GM18520 (cell line): Measurements from ENCODE around the gene SNRNP200.

Experiments used
- ATAC-seq: cut with Tn5 transposase; IDR thresholded peaks from one replicate; pipeline ENCODE4 v1.9.1; 2021; ENCODE audit not compliant: unreplicated experiment

The SNRNP200 gene

DNA sequence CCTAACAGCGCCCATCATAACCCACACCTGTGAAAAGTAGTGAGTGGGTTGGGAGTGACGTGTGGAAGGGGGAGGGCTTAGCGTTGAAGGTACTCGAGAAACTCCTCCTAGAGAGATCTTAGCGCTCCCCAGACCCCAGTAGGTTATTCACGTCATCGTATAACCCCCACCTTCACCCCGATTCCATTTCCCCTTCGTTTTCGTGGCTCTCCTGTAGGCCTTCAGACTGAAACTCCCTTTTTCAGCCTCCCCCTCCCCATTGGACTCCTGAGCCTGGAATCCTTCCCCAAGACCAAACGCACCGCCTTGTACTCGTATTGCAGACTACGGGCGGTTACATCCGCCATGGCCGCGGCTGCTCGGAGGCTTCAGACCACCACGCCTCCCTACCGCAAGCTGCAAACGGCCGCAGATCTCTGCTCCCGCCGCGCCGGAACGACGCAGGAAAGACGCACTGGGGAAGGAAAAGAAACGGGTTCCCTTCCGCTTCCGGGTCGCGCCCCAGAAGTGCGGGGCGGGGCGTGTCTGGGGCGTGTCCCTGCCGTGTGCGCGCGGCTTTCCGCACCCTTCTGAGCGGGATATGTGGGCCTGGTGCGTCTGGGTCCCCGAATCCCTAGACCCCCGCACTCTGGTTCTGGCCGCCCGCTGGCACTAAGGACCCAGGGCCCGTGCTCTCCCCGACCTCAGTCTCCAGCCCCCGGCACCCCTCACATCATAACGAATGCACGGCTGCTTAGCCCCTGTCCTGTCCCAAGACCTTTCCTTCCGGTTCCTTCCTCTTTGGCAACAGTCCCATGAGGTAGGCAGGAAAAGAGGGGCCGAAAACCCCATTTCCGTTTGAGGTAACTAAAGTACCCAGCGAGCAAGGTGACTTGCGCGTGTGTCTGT, at the start of gene SNRNP200:
Gene SNRNP200, minus strand, starts transcription at position 456 of the 888 bp plus-strand sequence. Its CDS starts 109 bp downstream, at position 347.
- ATAC-seq: peak; percentile 84

DNA sequence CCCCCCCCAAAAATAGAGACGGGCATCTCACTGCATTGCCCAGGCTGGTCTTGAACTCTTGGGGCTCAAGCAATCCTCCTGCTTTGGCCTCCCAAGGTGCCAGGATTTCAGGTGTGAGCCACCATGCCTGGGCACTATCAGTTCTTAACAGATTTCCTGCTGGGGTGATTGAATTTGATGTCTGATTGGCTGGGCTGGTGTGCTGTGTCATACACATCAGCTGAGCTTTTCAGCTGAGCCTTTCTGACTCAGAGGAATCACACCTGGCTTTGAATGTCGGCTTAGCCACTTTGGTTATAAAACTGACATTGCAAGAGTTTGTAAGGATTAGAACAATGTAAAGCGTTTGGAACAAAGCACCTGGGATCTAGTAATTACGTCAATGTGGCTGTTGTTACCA, 49.1 kb upstream of the SNRNP200 start:
- ATAC-seq: no peak

DNA sequence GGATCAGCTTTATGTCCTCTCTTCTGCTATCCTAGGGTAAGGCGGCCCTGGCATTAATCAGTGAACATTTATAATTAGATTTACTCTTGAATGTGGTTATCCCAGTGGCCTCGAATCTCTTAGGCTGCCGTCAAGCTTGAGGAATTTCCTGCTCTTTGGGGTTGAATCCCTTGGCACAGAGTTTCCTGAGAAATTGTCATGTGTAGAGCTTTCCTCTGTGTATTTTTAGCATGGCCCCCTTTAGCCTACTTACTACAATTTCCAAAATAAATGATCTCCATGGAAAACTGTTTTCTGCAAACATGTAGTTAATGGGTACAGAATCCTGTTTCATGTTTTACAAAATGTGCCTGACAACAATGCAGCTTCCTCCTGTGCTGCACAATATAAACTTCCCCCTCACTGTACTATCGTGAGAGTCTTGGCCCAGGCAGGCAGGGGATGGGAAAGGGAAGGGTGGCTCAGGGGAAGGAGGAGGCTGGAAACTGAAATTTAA, 48.3 kb upstream of the SNRNP200 start:
- ATAC-seq: no peak

DNA sequence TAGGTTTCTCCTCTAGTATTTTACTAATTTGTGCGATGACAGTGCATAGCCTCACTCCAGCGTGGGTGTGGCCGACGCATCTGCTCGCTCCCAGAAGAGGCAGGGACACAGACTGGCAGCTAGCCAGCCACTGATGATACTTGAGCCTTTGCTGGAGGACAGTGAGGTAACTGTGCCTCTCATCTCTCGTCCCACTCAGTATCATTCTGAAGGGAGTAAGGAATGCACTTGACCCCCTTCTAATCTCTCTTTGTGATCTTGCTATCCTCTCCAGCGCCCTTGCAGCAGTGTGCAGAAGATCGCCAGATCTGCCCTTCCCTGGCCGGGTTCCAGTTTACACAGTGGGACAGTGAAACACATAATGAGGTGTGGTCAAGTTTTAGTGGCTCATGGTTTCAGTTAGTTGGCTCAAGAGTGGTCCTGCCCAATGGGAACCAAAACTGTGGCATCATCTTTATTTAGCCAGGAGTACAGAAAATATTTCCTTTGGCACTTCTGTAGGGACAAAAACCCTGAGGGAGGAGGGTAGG, 47.8 kb upstream of the SNRNP200 start:
- no peak for ATAC-seq

DNA sequence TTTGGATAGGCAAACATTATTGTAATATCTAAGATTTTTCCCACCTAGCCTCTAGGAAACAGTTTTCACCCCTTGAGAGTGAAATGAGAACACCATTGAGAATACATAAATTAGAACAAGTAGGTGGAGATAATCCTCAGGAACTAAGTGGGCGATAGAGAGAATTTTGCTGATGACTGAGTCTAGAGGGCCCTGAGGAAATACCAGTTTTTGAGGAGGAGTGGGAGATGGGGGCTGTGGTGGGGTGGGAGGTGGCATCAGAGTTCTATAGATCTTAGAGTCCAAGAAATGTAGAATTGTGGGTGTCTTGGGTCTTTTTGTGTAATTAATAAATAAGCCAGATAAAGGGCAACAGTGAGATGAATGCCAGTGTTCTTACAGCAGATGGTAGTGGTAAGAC, 42.0 kb upstream of the SNRNP200 start:
- no peak for ATAC-seq

DNA sequence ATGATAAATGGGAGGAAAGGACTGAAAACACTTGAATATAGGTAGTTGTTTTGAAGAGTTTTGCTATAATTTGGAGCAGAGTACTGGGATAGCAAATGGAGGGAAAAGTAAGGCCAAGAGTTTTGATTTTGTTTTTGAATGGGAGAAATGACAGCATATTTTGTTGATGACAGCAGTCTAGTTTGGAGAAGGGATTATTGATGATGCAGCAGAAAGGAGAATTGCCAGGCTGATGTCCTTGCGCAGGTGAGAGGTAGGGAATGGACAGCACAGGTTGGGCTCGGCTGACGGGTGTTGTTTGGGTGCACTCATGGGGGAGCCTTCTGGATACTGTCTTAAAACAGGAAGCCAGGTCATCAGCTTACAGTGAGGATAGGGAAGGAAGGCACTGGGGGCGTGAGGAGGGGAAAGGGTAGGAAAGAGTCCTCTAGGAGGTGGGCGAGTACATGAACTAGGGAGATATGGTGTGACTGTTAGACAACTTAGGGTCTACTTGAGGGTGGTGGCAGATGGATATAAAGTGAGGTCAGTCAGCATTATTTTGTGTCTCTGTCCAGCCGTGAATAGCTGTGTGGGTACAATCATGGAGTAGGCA, 40.6 kb upstream of the SNRNP200 start:
- ATAC-seq: no peak

DNA sequence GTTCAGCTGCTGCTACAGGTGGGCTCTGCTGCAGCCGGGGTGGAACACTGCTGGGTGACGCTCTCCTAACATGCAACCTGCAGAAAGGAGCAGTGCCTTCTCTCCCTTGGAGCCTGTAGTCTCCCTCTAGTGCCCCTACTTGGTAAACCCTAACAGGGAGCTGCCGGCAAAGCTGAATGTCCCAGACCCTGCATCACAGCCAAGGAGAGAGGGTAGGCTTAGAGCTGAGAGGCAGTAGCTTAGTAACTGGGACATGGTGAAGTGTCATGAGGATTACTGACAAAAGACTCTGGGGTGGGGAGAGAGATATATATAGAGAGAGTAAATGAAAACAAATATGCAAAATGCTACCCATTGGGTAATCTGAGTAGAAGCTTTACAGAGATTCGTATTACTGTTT, 40.1 kb upstream of the SNRNP200 start:
- ATAC-seq: no peak

DNA sequence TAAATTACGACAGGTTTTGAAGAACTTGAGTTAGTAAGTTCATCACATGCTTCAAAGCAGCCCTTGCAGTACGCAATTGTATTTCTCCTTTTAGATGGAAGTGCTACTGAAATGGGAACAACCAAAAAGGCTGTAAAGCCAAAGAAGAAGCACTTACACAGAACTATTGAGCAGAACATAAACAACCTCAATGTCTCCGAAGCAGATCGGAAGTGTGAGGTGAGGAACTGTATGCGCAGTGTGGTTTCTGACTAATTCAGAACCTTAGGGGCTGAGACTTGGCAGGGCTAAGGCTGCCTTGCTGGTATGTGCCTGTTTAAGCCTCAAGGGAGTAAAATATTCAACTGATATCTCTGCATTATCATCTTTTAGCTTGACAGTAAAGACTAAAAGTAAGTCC, 38.7 kb upstream of the SNRNP200 start:
- ATAC-seq: peak; percentile 83

DNA sequence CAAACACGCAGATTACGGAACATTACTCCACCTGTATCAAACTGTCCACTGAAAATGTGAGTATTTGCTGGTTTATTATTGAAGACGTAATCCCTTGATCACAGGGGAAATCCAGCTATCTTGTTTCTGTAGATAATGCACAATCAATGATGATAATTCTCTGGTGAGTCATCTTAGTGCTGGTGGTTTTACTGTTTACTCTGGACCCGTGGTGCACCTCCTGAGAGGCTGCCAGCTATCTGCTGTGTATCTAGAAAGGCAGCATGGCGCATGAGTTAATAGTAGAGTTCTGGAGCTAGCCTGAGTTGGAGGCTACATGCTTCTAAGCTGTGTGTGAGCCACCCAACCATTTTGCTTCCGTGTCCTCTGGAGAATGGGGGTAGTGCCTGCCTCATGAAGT, 36.7 kb upstream of the SNRNP200 start:
- ATAC-seq: peak; percentile 26

DNA sequence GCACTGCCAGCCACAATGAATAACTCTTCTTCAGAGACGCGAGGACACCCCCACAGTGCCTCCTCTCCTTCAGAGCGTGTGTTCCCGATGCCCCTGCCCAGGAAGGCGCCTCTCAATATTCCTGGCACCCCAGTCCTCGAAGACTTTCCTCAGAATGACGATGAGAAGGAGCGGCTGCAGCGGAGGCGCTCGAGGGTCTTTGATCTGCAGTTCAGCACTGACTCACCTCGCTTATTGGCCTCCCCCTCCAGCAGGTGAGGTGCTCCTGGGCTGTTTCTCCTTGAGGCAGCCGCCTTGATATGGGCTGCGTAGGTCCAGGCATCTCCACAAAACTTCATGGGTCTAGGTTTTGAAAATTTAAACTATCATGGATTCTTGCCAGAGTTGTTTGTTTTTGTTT, 36.3 kb upstream of the SNRNP200 start:
- ATAC-seq: no peak

DNA sequence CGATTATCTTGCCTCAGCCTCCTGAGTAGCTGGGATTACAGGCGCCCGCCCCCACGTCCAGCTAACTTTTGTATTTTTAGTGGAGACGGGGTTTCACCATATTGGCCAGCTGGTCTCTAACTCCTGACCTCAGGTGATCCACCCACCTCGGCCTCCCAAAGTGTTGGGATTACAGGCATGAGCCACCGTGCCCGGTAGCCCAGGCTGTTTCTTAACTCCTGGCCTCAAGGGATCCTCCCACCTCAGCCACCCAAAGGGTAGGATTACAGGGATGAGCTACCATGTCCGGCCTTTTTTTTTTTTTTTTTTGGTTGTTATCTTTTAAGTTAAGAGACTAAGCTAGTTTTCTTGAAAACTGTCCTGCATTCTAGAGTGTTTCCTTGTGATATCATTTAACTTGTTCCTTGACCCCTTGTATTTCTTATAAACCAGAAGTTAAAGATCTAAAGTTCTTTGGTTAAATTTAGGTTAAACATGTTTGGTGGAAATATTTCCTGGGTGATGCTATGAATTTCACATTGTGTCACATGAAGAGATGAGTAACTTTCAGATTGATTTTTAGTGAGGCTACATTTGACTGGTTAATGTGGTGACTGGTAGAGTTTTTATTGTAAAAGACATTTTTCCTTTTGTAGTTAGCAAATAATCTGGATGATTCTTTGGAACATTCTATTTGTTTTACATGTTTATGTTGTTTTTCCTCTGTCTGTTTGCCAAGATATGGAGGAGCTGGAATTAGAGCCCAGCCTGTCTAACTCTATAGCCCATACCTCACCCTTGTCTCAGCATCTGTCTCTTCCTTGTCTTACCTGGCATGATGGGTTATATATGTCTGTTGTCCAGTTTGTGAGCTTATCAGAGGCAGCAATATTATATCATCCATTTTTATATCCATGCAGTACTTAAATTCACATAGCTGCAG, 35.4 kb upstream of the SNRNP200 start:
- ATAC-seq: no peak

DNA sequence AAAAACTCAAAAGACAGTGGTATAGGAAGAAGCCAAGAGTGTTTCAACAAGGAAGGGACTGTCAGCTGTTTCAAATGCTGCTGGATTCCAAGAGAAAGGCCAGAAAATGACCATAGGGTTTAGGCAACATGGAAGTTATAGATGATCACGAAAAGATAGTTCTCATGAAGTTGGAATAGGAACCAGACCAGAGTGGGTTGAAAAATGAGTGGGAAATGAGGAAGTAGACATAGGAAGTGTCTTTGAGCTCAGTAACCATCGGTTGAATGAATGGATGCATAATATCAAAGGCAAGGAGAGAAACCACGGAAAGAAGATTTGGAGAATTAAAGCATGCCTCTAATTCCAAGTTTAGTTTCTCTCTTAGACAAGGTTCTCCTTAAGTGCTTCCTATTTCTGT, 31.5 kb upstream of the SNRNP200 start:
- ATAC-seq: no peak

DNA sequence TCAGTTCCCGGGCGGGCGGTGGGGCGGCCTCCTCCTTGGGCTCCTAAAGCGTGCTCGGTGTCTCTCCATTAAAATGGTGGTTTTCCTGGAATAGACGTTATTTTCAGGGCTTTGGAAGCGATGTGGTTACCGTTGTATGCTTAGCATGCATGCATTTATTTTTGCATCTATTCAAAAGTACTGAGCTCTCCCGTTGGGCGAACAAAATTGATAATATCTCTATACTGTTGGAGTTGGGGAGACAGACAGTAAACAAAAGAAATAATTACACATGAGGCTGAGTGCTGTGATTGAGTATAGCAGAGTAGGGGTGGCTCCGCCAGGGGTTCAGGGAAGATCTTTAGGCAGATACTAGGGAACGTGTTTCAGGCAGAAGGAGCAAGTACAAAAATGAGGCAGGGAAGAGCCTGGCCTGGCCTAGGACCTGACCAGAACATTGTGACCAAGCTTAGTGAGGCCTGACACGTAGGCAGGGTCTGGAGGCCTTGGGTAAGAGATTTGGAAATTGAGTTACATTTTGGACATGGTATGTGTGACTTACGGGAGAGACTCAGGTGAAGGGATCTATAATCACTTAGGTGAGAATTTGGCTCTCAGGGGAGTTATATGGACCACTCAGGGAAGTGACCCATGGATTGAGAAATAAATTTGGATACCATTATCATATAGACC, 30.9 kb upstream of the SNRNP200 start:
- no peak for ATAC-seq

DNA sequence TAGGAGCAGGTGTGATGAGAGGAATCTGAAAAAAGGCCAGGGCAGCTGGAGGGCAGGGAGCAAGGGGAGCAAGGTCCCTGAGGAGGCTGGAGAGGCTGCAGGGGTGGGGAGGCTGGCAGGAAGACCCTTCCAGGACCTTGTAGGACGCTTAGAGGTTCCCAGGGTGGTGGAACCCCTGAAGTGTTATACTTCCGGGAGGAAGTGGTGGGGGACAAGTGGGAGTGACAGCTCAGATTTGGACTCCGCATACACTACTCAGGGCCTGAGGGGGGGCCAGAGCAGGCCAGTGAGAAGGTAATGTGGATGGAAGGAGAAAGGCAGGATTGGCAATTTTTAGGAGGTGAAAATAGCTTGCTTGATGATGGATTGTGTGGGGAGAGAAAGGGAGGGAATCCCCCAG, 28.4 kb upstream of the SNRNP200 start:
- no peak for ATAC-seq

DNA sequence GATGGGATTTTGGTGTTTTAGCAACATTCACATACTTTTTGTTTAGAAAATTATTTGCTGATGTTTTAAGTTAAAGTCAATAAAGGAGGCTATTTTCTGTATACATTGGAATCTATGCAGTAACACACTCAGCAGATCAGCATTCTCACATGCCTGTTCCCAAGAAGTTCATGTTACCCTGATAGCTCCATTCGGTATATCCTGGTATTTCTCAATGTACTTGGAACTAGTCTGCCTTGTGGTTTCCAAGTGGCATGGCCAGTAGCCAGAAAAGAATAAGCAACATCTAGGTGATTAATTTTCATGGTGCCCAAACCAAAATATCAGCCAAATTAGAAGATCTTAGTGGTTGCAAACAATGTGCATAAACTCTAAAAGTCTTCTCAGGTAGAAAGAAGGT, 25.1 kb upstream of the SNRNP200 start:
- ATAC-seq: no peak

DNA sequence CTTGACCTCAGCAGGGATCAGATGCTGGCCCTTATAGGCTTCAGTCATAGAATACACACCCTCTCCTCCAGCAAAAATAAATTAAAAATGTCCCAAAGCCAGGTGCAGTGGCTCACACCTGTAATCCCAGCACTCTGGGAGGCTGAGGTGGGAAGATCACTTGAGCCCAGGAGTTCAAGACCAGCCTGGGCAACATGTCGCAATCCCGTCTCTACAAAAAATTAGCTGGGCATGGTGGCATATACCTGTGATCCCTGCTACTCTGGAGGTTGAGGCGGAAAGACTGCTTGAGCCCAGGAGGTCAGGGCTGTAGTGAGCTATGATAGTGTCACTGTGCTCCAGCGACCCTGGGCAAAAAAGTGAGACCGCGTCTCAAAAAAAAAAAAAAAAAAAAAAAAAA, 24.5 kb upstream of the SNRNP200 start:
- ATAC-seq: no peak

DNA sequence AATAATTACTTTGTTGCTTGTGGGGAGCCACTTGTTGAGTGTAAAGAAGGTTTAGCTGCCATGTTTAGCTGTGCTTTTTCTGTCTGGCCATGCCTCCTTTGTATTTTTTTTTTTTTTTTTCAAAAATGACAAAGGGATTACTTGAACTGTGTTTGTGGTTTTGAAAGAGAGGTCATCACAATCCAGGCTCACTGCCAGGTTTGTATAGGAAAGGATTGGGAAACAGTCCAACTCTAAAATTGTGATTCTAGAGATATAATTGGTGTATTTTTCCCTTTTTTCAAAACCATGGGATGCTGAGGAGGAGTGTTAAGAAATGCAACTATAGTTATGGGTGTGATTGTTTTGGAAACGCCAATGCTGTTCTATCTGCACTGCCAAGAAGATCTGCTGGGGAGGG, 24.1 kb upstream of the SNRNP200 start:
- ATAC-seq: no peak

DNA sequence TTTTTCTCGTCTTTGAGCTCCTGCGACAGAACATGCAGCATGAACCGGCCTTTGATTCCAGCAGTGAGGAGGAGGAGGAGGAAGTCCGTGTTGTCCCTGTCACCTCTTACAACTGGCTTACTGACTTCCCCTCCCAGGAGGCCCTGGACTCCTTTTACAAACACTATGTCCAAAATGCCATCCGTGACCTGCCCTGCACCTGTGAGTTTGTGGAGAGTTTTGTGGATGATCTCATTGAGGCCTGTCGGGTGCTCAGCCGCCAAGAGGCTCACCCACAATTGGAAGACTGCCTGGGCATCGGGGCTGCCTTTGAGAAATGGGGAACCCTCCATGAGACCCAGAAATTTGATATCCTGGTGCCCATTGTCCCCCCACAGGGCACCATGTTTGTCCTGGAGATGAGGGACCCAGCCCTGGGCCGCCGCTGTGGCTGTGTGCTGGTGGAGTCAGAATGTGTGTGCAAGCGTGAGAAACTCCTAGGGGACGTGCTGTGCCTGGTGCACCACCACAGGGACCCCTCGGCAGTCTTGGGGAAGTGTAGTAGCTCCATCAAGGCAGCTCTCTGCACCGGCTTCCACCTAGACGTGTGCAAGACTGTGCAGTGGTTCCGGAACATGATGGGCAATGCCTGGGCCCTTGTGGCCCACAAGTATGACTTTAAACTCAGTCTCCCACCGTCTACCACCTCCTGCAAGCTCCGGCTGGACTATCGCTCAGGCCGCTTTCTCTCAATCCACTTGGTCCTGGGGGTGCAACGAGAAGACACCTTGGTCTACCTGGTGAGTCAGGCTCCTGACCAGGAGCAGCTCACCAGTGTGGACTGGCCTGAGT, 21.9 kb upstream of the SNRNP200 start:
- ATAC-seq: no peak

DNA sequence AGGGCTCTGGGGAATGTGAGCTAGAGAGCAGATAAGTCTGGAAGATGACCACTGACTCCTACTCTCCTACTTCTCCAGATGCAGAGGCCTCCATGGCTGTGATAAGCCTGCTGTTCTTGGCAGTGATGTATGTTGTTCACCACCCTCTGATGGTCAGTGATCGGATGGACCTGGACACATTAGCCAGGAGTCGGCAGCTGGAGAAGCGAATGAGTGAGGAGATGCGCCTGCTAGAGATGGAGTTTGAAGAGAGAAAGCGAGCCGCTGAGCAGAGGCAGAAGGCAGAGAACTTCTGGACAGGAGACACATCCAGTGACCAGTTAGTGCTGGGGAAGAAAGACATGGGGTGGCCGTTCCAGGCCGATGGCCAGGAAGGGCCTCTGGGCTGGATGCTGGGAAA, 21.2 kb upstream of the SNRNP200 start:
- ATAC-seq: no peak

DNA sequence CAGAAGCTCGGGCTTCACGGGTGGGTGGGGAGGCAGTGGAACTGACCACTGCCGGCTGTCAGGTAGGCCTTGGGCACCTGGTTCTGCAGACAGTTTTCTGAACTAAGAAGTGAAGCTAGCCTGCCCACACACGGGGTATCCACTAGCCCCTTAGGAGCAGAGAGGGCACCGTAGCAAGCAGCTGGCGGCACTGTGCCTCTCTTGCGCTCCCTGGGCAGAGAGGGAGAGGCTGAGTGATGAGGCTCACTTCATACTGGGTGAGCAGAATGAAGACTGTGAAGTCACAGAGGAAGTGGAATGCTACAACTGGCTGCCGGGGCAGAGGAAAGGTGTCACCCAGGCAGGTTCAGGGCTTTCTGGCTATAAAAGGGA, 20.5 kb upstream of the SNRNP200 start:
- no peak for ATAC-seq
